Central memory CD4-positive, alpha-beta T cell (primary cell): ENCODE results near the gene NR6A1.
"Not testable (repeated sequence)": the region's sequence is repeated elsewhere in the genome, so short reads cannot be mapped to it uniquely, and the experiment has no call there.

Experiments
- DNase-seq: peaks from one replicate; pipeline ENCODE4 v3.0.0; 2022

NR6A1 gene

DNA sequence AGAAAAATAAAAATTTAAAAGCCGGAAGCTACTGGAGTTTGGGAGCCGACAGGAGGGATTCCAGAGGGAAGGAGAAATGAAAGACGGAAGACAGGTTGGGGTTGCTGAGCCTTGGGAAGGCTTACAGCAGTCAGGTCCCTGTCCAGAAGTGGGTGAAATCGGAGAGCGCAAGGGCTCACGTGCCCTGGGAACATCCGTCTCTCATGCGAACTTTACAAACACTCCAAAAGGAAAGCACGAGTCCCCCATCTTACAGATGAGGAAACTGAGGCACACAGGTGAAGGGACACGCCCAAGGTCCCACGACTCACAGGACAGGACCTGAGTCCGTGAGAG lies 5.5 kb upstream of the NR6A1 start:
- no peak for DNase-seq

DNA sequence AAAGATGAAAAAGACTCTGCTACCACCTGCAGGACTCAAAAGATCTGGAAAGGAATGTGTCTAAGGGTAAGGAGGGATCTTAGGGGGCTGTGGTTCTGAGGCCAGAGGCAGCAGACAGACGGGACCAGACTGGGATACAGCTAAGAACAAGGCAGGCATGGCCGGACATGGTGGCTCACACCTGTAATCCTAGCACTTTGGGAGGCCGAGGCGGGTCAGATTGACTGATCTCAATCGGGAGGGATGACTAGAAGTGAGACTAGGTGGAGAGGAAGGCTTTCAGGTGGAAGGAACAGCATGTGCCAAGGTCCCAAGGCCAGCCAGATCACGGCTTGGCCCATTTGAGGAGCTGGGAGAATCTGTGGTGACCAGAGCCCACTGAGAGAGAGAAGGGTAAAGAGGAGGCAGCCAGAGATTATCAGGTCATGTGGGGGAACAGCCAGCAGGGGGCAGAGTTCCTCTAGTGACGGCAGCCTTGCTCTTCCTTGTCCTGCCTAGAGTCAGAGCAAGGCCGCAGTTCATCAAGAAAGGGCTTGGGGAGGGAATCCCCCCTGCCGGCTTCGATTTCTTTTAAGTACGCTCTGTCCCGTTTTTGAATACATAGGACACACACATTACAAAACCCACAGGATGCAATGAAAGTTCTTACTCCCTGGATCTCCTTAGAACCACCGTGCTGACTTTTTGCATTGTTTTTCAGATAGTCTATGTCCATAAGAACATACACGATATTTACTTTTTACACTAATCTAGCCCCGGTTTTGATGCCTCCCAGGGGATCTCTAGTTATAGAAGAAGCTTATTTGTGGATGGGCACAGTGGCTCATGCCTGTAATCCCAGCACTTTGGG lies 3.2 kb upstream of the NR6A1 start:
- DNase-seq, result peak; percentile 75

DNA sequence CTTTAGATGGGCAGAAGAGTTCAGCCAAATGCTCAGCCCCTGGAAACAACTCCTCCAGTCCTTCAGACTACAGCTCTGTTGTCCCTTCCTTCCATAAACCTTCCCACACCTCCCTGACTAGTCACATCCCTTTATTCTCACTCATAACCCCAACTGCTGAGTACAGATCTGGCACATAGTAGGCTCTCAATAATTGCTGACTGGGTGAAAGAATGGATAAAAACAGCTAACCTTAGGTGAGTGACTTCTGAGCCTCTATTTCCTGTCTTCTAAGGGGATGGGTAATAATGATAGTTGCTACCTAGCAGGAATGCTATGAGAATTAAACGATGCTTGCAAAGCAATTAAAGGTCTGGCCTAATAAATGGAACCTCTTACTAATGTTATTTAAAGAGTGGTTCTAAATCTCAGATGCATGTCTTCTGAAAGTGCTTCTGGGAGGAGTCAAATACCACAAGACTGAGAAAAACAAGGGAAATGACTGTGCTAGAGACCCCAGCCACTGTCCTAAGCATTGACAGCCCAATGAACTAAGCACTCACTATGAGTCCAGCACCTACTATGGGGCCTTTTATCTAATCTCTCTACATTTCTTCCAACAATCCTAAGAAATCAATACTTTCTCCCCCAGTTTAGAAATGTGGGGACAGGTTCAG lies 2.5 kb upstream of the NR6A1 start:
- DNase-seq, result no peak

DNA sequence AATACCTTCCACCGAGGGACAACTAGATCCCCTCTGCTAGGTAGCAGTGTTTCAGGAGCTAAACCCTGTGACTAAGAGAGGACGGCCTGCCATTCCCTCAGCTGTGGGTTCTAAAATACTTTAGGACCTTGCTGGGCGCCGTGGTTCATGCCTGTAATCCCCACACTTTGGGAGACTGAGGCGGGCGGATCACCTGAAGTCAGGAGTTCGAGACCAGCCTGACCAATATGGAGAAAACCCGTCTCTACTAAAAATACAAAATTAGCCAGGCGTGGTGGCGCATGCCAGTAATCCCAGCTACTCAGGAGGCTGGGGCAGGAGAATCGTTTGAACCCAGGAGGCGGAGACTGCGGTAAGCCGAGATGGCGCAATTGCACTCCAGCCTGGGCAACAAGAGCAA lies 1.8 kb upstream of the NR6A1 start:
- DNase-seq, result not testable (repeated sequence)

DNA sequence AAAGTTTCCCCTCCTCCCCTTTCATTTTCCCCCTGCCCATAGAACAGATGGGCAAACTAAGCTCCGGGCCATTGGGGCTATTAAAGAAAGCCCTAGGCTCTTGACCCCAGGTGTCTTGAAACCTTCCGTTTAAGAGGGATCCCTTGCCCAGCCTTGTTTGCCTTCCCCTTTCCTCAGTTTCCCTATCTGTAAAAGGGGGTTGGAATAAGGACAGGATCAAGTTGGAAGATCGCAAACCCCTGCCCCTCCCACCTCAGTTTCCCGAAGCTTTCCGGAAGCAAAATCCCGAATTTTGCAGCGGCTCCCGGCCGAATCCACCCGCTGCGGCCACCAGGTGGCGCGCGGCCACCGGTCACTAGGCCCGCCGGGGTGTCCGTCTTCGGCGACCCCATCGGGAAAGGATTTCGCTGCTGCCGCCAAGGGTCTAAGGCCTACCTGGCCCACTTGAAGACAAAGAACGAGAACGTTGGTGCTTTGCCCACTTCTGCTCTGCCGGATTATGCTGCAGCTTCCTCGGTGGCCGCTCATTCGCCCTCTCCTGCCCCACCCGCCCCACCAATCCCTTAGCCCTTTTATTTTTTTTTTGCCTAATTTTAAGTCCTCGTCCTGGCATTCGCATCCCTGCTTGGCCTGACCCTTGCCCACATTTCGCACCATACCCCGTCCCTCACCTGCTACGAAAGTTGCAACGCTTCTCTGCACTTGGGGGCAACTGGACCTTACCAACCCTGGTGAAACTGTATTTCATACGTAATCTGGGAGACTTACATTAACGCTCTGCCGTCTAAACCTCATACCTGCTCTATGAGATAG lies 962 bp upstream of the NR6A1 start:
- DNase-seq, result no peak

DNA sequence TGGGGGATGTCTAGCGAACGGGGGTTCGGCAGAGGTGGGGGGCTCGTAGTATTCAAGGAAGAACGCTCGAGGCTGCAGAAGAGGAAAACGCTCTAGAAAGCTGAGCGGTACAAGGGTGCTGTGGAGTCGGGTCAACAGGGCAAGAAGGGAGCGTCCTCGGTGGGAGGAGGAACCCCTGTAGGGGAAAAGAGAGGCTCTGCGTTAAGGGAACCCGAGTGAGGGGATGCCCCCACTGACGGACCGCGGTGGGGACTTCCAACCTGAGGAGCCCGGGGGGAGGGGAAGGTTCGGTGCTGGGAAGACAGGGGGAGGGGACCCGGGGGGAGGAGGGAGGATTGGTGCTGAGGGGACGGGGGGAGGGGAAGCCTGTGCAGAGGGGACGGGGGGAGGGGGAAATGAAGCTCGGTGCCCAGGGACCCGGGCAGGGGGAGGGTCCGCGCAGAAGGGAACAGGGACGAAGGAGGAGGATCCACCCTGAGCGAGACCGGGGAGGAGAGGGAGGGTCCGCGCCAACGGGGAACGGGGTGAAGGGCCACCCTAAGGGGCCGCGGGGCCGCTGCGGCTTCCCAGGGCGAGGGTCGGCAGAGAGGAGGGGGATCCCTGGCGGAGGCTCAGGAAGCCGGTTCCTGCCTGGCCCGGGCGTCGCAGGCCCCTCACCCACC lies 621 bp downstream of the NR6A1 start:
- DNase-seq, result no peak

DNA sequence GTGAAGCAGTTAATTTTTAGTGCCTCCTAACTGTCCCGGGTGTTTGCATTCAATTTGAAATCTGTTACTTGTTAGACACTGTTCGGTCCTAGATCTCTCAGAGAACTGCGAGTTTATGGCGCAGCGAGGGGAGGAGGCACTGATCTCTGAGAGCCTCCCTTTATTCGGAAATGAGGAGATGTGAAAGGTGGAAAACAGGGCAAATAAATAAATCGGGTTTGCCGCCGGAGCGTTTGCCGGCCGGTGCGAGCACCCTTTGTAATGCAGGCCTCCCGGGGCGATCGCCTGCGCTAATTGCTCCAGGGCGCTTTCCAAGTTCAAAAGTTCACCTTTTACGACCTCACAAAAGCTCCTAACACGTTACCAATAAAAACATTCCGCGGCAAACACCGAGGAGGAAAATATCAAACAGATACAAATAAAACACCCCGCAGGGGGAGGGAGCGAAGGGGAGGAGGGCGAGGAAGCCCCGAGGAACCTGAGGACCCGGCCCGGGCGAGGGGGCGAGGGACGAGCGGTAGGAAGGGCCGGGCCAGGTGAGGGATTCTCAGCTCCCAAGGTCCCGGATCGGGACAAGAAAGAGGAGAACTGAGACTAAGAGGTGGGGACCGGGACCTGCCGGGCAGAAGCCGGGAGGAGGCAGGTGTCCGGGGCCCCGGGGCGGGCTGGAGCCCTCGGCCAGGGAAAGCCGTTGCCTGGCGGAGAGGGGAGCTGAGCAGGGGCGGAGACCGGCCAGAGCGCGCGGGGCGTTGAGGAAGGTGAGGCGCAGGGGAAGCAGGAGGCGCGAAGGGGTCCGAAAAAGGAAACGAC lies 1.4 kb downstream of the NR6A1 start:
- DNase-seq, result no peak

DNA sequence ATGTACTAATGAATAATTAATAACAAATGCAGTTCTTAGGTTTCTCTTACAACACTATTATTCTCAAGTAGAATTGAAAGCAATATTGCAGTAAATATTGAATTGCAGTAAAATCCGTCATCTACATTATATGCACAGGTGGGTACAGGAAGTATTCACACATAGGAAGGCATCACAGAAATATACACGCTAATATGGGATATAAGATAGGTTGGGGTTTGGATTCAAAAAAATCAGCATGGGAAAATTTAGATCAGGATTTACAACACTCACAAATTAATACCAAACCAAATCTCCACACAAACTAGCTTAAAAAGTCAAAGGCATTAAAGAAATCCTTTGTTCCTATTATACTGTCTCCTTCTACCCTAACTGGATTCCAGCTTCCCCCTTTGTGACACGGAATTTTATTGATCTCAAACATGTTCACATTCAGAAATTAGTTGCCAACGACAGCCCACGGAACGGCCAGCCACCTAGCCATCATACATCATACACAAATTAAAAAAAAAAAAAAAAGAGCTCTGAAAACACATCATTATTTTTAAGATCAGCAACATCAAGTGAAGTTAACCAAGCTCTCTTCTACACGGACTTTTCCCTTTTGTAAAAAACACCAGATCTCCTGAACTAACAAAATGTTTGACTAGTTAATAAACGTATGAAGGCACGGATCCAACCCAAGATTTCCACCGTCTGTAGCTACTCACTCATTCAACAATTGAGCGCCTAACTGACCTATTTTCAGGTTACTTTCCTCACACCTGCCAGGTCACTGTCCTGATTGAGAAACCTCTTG lies 2.2 kb downstream of the NR6A1 start:
- no peak for DNase-seq

DNA sequence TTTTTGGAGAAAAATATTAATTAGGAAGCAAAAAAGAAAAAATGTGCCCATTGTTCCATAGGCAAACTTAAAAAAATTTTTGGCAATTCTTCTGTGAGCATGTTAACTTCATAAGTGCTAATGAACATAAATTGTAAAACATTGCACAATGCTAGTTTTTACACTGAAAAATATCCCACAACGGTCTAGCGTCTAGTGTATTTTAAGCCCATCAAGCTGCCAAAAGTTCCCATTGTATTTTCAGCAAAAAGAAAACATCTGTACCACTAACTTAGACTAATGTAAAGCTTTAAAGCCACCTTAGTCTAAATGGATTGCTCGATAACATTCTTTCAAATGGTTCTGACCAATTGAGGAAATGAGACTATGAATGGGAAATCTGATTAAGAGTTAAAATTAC lies 2.8 kb downstream of the NR6A1 start:
- no peak for DNase-seq

DNA sequence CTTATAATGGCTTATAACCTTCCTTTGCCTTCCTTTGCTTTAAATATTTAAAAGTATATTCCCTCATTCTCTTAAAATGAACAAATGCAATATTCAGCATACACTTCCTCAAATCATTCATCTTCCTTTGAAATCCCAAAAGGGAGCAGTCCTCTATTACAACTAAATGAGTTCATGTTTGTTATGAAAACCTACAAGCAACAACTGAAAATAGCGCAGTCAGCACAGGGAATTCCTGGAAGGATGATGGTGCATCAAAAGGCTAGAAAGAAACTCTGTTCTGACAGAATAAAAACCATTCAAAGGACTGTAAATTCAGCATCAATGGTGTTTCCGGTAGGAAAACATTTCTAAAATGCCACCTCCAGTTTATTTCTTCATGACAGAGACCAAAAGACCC lies 3.3 kb downstream of the NR6A1 start:
- DNase-seq, result no peak

DNA sequence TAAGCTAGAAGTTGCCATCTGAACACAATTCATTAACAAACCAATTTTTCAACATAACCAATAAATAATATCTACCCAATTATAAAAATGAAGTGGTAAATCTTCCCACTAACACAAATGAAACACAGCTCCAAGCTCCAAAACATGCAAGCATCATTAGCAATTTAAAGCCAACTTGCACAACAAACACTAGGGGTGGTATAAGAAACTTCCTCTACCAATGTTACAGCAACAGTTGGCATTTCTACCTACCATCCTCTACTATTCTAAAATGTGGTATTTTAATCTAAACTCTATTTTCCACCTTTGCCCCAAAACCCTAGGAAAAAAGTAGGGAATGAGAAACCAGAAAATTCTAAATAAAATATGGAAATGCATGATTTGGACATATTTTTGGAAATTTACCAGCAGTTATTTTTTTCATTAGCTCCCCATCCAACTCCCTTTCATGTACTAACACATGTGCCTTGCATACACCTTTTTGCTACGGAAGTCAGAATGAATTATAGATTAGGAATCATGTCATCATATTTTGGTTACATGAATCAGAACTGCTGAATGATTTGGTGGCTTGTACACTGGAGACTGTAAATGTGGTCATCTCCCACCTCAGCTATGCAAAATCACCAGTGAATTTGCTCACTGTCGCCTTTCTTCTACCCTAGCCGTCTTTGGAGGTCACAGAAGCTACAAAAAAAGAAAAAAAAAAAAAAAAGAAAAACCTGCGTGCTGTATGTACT lies 4.1 kb downstream of the NR6A1 start:
- DNase-seq, result no peak

DNA sequence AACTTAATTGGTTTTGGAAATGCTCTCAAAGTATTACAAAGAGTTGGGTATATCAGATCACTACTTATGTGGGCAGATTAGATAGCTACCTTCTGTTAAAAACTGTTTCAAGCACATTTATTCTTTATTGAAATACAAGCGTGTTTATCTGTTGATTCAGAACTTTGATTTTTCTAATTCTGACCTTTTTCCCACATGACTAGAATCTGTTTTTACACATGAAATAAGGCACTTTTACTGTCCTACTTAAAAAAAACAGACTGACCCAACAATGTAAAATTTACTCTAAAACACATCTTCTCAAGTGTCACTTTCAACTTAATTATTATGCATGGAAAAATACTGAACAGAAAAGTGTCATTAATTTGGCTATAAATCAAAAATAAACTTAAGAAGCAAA lies 4.8 kb downstream of the NR6A1 start:
- DNase-seq, result no peak

DNA sequence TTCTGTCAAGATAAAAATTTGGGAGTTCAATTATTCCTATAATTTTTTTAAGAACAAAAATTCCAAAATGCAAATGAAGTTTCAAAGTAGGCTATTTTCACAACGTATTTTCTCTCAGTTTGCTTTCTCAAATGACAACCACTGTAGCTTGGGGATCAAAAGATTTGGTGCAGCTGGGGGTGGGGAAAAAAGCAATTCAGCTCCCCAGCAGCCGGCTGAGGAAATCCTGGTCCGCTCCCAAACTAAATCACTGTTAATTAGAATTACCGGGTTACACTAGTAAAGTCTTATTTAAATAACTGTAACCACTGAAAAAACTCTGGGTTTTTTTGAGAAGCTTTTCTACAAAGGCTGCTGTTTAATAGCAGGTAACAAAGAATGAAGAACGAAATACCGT lies 5.7 kb downstream of the NR6A1 start:
- no peak for DNase-seq

DNA sequence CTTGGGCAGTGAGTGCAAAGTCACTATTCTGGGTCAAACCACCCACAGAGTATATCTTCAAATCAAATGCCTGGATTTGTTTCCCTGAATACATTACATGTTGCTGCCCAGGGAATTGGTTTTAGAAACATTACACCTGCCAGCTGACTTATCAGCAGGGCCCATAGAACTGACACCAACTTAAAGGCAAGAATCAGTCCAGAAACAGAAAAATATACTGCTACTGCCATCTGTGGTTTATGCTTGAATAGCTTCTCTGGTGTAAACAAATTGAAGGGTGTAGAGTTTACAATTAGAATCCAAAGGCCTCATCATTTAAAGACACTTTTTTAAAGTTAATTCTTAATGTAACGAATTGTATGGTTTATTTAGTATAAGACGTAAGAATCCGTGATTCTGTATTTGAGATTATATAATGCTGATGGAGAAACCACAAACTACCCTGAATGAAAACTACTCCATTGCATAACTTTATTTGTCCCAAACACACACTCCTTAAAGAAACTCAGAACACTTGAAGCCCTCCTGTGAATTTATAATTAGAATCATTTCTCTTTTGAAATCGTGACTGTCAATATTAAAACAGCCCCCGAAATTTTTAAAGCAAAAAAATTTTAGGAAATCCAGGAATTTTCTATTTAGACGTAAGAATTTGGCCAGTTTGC lies 6.2 kb downstream of the NR6A1 start:
- no peak for DNase-seq

DNA sequence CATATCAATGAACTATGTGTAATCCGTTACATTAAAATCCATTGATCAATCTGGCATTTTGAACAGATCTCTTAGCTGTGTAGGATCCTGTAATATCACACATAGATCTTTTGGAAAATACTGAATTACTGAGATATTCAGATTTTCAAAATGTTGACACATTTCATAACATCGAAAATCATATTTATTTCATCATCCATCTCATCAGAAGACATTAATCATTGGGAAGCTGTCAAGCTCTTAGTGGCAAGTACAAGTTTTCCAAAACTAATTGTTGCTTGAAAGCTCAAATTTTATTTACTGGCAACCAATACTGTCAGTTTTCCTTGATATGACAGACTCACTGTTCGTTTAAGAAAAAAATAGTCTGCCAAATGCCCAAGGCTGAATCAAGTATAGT lies 8.5 kb downstream of the NR6A1 start:
- no peak for DNase-seq

DNA sequence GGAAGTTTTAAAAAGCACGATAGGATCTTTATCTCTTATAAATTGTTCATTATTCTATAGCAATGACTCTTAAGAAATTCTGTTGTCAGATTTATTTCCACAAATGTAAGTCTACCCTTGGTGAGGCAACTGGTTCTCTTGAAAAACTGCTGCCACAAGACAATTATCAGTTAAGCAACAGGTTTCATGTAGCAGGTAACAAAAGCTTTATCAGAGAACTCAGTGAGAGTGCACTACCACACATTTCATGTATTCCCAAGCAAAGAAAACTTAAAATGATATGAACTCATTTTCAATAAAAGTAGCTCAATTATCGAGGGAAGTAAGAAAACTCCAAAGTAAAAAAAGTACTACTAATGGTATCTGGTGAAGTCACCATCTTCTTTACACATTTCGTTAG lies 9.4 kb downstream of the NR6A1 start:
- DNase-seq, result no peak

DNA sequence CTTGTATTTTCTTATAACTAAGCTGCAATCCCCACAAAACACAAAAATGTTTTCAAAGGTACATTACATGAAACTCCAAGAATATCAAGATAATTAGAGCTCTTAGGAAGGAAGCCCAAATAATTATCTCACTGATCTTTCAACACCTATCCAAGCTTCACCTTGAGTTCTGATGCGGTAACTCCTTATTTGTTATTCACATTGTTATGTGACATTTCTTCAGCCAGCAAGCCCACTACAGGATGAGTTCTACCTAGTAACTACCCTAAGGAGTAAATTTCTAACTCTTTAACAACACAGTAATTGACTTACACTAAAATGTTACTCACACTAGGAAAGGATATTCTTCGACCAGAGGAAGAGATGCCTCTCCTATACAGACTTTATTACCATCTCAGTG lies 9.9 kb downstream of the NR6A1 start:
- DNase-seq, result no peak

DNA sequence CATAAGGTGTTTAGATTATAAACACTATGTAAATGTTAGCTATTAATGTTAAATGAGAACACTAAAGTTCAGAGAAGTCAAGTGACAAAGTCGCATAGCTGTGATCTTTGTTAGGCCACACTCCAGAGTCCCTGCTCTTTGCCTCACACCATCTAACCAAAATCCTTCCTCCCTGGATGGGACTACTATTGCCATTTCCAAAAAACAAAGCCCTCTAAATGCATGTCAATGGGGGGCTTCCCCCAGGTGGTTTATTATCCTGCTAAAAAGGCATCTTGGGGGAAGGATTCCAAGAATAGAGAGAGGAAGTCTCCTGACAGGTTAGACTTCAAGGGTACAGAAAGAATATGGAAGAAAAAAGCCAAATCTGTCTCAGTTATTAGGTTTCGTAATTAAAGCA lies 10.4 kb downstream of the NR6A1 start:
- DNase-seq, result no peak

DNA sequence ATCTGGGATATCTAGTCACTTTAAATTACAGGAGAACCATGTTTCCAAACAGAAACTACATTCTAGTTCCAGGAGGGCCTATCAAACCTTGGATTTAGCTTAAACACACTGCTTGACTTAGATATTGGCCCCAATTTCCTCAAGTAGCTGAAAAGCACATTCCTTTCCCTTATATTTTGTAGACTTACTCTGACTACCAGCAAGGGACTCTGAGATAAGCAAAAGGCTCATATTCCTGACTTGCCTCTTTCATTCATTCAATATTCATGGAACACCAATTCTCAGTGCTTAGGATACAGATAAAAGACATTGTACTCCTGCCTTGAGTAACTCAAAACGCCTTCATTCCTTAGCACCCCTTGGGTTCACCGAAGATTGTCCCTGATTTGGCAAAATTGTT lies 11.8 kb downstream of the NR6A1 start:
- DNase-seq, result no peak

DNA sequence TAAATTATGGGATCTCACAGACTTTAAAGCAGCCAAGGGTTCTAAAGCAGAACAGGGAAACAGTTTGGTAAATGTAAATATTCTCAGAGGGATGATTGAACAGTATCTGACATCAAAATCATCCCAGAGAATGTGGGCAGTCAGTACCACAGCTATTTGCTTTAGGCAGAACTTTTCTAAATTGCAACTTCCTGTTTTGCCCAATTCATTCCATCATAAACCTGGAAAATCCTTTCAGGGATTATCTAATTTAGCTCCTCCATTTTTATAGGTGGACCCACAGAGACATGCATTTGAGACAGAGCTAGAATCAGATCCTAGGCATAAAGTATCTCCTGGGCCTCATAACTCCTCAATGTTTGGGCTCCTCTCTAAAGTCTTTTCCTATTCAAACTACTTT lies 12.4 kb downstream of the NR6A1 start:
- DNase-seq, result no peak
